ENCODE data around the gene EVI5L. TPM values are rescaled to one million over a fixed set of nuclear protein-coding genes. Genes with fewer than 3 reads are reported as not detected.

Gene EVI5L
- polyA plus RNA-seq (2011; rRNA removed) (8.1 and 11.7 TPM in 2 replicates), polyA minus RNA-seq (2011; rRNA and poly(A)+ RNA removed) (10.1 and 12.7 TPM in 2 replicates)

GRCh38 chr19:7829561-7830271, at the start of gene EVI5L:
Gene EVI5L (plus strand): TSS chr19:7830218. CDS start chr19:7846543, 16,325 bp downstream.
- POLR2A ChIA-PET, result no interaction called here

DNA sequence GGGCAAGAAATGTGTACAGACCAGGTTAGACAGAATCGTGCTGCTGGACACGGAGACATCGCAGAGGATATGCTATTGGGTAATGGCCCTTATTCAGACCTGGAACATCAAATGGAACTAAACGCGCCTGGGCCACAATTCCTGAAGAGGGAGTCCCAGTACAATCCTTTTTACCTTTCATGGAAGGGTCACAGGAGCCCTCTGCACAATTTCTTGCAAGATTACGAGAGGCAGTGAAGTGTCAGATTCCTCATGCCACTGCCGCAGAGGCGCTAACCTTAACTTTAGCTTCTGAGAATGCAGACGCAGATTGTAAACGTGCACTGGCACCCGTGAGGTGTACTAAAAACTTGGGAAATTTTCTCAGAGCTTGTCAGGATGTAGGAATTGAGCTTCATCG, 48.9 kb upstream of the EVI5L start:
- Histone ChIP-seq H3K36me3 (ENCODE audit: control insufficient read depth, insufficient read depth, low read length) (no peaks in the 10 kb centered on the region), H3K4me3 (ENCODE audit: low read depth, low read length) (no peak overlapping the region), H3K27me3 (ENCODE audit: control insufficient read depth, insufficient read depth, low read length) (peaks cover 5% of the 10 kb centered on the region)
- DNase-seq (ENCODE audit: low read depth), result no peak
- TF ChIP-seq CTCF (IDR thresholded peaks at IDR 0.05; ENCODE audit: insufficient read depth, low read depth, low read length), result no peak
- CTCF ChIA-PET, result no interaction called here
- POLR2A ChIA-PET, result no interaction called here

More at GRCh38 chr19:7829561-7830271, at the start of gene EVI5L:
- no peak for TF ChIP-seq CTCF (IDR thresholded peaks at IDR 0.05; ENCODE audit: insufficient read depth, low read depth, low read length)
- DNase-seq (ENCODE audit: low read depth), result peak; percentile 100
- no peaks in the 10 kb centered on the region for H3K27me3 ChIP-seq (ENCODE audit: control insufficient read depth, insufficient read depth, low read length)
- H3K4me3 ChIP-seq (ENCODE audit: low read depth, low read length), result peak within 1 kb of the TSS; percentile 83
- CTCF ChIA-PET, result interaction anchor here (1.0 kb wide), 1 partner anchor 260 kb away, joined by 3 read pairs; no protein-coding TSS in a partner anchor
- no peaks in the 10 kb centered on the region for H3K36me3 ChIP-seq (ENCODE audit: control insufficient read depth, insufficient read depth, low read length)

- Histone ChIP-seq H3K36me3 (ENCODE audit: control insufficient read depth, insufficient read depth, low read length) (no peaks in the 10 kb centered on the region), H3K4me3 (ENCODE audit: low read depth, low read length) (no peak overlapping the region), H3K27me3 (ENCODE audit: control insufficient read depth, insufficient read depth, low read length) (peaks cover 16% of the 10 kb centered on the region)
- ChIA-PET POLR2A (no interaction called here), CTCF (interaction anchor here (0.7 to 2.1 kb wide), 3 partner anchors 16 to 216 kb away, joined by 3 to 6 read pairs (median 3); no protein-coding TSS in a partner anchor)
- DNase-seq (ENCODE audit: low read depth), result no peak
- no peak for TF ChIP-seq CTCF (IDR thresholded peaks at IDR 0.05; ENCODE audit: insufficient read depth, low read depth, low read length)
These were observed 46.0 kb upstream of the EVI5L start for GRCh38 chr19:7783991-7784423.

DNA sequence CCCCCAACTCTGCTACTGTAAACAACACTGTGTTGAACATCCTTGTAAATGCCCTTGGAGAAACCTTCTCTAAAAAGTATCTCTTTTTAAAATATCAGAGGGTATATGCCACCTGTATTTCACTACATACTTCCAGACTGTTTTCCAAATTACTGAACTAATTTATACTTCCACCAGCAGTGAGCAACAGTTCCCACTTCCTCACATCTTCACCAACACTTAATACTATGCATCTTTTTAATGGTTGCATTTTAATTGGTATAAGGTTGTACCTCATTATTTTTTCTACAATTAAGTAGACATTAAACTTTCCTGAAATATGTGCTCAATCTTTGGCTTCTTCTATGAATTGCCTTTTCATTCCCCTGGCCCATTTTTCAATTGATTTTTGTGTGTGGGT, 45.2 kb upstream of the EVI5L start:
- no peak for TF ChIP-seq CTCF (IDR thresholded peaks at IDR 0.05; ENCODE audit: insufficient read depth, low read depth, low read length)
- POLR2A ChIA-PET, result no interaction called here
- Histone ChIP-seq H3K27me3 (ENCODE audit: control insufficient read depth, insufficient read depth, low read length) (peaks cover 19% of the 10 kb centered on the region), H3K36me3 (ENCODE audit: control insufficient read depth, insufficient read depth, low read length) (no peaks in the 10 kb centered on the region), H3K4me3 (ENCODE audit: low read depth, low read length) (no peak overlapping the region)
- CTCF ChIA-PET, result interaction anchor here (1.0 to 2.1 kb wide), 2 partner anchors 15 to 17 kb away, joined by 3 to 6 read pairs; no protein-coding TSS in a partner anchor
- no peak for DNase-seq (ENCODE audit: low read depth)

DNA sequence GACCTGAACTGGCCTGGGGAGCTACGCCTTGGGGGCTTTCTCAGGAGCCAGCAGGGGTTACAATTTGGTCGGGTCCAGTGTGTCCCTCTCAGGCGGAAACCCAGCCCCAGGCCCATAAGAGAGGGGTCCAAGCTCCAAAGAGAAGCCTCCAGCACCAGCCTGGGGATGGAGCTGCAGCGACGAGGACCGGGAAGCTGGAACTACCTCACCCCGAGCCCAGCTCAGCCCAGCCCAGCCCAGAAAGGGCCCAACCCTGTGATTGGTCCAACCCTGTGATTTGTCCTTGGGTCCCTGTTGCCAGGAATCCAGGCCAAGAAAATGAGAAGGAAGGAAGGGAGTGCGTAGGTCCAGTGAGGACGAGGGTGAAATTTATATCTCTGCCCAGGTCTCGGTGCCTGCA, 42.9 kb upstream of the EVI5L start:
- POLR2A ChIA-PET, result no interaction called here
- H3K36me3 ChIP-seq (ENCODE audit: control insufficient read depth, insufficient read depth, low read length), result no peaks in the 10 kb centered on the region
- no peak for TF ChIP-seq CTCF (IDR thresholded peaks at IDR 0.05; ENCODE audit: insufficient read depth, low read depth, low read length)
- H3K27me3 ChIP-seq (ENCODE audit: control insufficient read depth, insufficient read depth, low read length), result peaks cover 15% of the 10 kb centered on the region
- H3K4me3 ChIP-seq (ENCODE audit: low read depth, low read length), result no peak overlapping the region
- no peak for DNase-seq (ENCODE audit: low read depth)
- CTCF ChIA-PET, result interaction anchor here (0.7 kb wide), 1 partner anchor 218 kb away, joined by 3 read pairs; no protein-coding TSS in a partner anchor

Measured in BJ (cell line).